ENCODE results near the gene SQSTM1.

Gene SQSTM1

DNA sequence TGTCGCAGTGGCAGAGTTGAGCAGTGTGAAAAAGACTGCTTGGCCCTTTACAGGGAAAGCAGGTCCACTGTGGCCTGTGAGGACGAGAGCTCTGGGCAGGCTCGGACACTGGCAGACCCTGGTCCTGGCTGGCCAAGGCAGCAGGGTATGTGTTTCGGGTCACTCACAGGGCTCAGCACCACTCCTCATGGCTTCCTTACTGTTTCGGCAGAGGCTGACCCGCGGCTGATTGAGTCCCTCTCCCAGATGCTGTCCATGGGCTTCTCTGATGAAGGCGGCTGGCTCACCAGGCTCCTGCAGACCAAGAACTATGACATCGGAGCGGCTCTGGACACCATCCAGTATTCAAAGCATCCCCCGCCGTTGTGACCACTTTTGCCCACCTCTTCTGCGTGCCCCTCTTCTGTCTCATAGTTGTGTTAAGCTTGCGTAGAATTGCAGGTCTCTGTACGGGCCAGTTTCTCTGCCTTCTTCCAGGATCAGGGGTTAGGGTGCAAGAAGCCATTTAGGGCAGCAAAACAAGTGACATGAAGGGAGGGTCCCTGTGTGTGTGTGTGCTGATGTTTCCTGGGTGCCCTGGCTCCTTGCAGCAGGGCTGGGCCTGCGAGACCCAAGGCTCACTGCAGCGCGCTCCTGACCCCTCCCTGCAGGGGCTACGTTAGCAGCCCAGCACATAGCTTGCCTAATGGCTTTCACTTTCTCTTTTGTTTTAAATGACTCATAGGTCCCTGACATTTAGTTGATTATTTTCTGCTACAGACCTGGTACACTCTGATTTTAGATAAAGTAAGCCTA, 15.7 kb downstream of the SQSTM1 start:
- TF ChIP-seq ZNF274 (IDR thresholded peaks at IDR 0.05; ENCODE audit: low read depth, low read length) = no peak
- H3K4me3 ChIP-seq (ENCODE audit: low read length) = no peak overlapping the region

DNA sequence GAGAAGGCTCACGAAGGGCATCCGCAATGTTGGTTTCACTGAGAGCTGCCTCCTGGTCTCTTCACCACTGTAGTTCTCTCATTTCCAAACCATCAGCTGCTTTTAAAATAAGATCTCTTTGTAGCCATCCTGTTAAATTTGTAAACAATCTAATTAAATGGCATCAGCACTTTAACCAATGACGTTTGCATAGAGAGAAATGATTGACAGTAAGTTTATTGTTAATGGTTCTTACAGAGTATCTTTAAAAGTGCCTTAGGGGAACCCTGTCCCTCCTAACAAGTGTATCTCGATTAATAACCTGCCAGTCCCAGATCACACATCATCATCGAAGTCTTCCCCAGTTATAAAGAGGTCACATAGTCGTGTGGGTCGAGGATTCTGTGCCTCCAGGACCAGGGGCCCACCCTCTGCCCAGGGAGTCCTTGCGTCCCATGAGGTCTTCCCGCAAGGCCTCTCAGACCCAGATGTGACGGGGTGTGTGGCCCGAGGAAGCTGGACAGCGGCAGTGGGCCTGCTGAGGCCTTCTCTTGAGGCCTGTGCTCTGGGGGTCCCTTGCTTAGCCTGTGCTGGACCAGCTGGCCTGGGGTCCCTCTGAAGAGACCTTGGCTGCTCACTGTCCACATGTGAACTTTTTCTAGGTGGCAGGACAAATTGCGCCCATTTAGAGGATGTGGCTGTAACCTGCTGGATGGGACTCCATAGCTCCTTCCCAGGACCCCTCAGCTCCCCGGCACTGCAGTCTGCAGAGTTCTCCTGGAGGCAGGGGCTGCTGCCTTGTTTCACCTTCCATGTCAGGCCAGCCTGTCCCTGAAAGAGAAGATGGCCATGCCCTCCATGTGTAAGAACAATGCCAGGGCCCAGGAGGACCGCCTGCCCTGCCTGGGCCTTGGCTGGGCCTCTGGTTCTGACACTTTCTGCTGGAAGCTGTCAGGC, 16.6 kb downstream of the SQSTM1 start:
- no peak overlapping the region for H3K4me3 ChIP-seq (ENCODE audit: low read length)
- no peak for TF ChIP-seq ZNF274 (IDR thresholded peaks at IDR 0.05; ENCODE audit: low read depth, low read length)

DNA sequence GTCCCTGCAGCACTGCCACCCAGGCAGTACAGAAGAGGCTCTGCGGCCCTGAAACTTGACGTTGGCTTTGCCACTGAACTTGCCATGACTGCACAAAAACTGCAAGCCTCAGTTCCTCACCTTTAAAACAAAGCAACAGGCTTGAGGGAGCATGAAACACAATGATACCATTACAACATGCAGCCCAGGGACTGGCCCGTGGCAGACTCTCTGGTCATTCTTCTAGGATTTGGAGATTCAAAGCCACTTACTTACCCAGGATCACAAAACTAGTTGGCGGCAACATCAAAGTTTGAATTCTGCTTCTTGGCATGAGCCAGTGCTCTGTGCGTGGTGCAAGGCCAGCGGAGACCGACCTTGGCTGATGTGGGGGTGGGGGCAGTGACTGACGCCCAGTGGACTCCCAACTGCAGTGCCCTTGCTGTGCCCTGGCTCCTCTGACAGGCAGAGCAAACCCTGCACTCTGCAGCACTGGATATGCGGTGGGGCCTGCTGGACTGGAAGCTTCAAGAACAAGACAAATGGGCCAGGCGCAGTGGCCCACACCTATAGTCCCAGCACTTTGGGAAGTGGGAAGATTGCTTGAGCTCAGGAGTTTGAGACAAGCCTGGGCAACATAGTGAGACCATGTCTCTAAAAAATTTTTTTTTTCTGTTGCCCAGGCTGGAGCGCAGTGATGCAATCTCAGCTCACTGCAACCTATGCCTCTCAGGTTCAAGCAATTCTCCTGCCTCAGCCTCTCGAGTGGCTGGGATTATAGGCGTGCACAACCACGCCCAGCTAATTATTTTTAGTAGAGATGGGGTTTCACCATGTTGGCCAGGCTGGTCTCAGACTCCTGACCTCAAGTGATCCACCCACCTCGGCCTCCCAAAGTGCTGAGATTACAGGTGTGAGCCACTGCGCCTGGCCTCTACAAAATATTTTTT, 18.9 kb downstream of the SQSTM1 start:
- H3K4me3 ChIP-seq (ENCODE audit: low read length) = no peak overlapping the region
- TF ChIP-seq ZNF274 (IDR thresholded peaks at IDR 0.05; ENCODE audit: low read depth, low read length) = no peak

DNA sequence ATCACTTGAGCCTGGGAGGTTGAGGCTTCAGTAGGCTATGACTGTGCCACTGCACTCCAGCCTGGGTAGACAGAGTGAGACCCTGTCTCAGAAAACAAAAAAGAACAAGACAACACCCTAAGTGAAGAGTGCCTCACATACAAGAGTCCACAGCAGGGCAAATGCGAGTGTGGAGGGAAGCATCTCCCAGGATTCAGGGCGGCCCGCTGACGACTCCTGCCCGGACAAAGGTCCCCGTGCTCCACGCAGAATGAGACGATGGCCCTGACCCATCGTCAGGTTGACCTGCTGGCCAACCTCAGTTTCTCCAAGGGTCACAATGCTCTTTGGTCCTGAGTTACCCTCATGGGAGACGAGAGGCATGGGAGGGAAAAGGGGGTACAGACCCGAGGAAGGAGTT, 19.6 kb downstream of the SQSTM1 start:
- TF ChIP-seq ZNF274 (IDR thresholded peaks at IDR 0.05; ENCODE audit: low read depth, low read length) = no peak
- H3K4me3 ChIP-seq (ENCODE audit: low read length) = no peak overlapping the region

DNA sequence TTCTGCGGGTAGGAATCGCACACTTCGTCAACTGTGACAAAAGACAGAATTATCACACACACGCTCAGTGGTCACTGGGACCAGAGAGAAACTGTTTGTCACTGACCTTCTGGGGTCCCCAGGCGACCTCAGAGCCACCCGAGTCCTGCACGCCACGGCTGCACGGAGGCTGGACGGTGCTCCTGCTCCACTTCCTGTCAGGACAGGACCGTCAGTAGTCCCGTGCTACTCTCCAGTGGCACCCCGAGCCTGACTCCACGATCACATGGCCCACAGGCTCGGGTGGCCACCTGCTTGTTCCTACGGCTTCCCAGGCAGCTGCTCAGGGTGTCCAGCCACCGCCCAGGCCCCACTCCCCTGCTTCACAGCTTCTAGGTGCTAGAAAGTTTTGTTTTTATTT, 20.1 kb downstream of the SQSTM1 start:
- no peak for TF ChIP-seq ZNF274 (IDR thresholded peaks at IDR 0.05; ENCODE audit: low read depth, low read length)
- H3K4me3 ChIP-seq (ENCODE audit: low read length) = no peak overlapping the region

DNA sequence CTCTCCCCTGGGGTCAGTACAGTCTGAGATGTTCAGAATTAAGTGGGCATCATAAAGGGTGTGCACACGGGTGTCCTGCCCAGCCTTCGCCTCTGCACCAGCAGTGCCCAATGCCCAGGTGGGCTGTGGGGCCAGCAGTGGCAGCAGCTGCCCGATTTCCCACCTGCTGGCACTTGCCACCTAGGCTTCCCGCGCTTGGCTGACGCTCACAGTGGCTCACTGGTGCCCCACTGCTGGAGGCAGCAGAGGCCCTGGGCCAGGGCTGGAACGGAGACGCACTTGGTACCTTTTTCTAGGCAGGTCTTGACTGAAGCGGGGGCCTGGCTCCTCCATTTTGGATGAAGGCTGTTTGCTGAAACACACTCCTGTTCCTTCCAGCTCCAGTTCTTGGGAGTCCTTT, 20.9 kb downstream of the SQSTM1 start:
- no peak overlapping the region for H3K4me3 ChIP-seq (ENCODE audit: low read length)

DNA sequence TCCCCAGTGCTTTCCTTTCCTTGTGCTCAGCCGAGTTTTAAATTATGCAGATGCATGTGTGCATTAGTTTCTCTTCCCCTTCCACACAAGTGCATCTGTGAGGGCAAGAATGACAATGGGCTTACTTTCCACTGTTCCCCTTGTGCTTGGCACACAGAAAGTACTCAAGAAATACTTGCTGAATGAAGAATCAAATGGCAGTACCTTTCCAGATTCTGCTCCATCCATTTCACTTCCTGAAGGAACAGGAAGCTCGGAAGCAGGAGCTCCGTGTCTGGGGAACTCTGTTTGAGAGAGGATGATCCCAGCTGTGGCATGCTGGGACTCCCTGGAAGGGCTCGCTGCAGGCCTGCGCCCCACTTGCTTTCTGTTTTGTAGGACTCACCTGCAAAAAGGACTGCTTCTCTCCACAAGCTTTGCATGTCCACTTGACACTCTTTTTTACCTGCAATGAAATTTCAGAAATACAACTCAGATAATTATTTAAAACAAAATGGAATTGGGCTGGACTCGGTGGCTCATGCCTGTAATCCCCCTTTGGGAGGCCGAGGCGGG, 32.4 kb downstream of the SQSTM1 start:
- no peak overlapping the region for H3K4me3 ChIP-seq (ENCODE audit: low read length)
- TF ChIP-seq ZNF274 (IDR thresholded peaks at IDR 0.05; ENCODE audit: low read depth, low read length) = no peak

More for the DNA sequence above, 20.9 kb downstream of the SQSTM1 start:
- TF ChIP-seq ZNF274 (IDR thresholded peaks at IDR 0.05; ENCODE audit: low read depth, low read length) = no peak

DNA sequence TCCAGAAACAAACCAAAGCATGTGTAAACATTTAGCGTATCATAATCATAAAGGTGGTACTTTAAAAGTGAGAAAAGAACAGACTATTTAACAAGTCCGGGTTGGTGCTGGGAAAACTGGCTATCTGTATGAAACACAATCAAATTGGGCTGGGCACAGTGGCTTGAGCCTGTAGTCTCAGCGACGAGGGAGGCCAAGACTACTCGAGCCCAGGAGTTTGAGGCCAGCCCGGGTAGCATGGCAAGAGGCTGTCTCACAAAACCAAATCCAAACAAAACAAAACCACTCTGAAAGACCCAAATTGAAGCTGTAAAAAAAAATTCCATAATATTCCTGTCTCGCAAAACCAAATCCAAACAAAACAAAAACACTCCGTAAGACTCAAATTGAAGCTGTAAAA, 33.7 kb downstream of the SQSTM1 start:
- no peak for TF ChIP-seq ZNF274 (IDR thresholded peaks at IDR 0.05; ENCODE audit: low read depth, low read length)
- H3K4me3 ChIP-seq (ENCODE audit: low read length) = no peak overlapping the region

DNA sequence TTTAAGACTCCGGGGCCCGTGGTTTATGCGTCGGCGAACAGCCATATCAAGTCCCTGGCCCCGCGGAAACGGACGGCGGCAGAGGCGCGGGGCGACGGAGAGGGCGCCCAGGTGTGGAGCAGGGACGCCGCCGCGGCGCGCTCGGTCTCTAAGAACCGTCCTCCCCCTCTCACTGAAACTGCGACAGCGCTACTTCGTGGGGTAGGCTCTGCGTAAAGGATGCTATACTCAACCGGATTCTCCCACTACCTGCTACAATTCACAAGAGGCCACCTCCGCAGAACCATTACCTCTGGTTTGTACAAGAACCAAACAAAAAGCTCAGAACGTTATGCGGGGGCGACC, 37.5 kb downstream of the SQSTM1 start:
- no peak for TF ChIP-seq ZNF274 (IDR thresholded peaks at IDR 0.05; ENCODE audit: low read depth, low read length)
- peak overlapping the region; percentile 75 for H3K4me3 ChIP-seq (ENCODE audit: low read length)

DNA sequence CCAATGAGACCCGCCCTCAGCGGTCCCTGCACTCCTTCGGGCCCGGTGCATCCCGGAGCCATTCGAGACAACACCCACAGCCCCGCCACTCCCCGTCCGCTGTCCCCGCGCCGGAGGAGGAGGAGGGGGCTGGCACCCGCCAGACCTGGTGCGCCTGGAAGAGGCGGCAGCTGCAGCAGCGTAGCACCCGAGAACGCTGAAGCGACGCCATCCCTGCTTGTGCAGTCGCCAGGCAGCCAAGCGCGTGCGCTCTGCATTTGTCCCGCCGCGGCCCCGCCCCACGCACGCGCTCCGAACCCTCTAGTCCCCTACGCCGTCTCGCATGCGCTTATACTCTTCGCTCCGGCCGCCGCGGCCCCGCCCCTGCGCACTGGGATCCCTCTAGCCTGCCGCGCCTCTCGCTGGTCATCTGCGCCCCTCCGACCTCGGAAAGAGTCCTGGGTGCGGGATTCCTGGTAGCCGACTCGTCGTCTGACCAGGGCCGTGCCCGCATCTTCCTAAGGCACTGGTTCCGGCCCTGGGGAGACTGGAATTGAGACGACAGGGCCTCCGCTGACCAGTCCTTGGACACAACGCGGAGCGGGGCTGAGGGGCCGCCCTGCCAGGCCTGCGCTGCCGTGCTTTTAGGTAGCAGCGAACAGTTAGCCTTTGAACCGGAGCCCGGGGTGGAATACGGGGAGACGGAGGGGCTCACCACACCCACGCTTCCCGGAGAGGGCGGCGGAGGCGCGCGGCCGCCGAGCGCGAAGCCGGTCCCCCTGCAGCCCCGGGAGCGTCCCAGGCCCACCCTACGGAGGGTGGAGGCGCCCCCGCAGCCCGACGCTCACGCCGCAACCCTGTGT, 38.1 kb downstream of the SQSTM1 start, which contains the start of gene MRNIP:
Gene MRNIP (minus strand): TSS at position 232 of the 842 bp plus-strand sequence. CDS start 21 bp downstream, at position 211.
- H3K4me3 ChIP-seq (ENCODE audit: low read length) = peak within 1 kb of the TSS; percentile 75
- TF ChIP-seq ZNF274 (IDR thresholded peaks at IDR 0.05; ENCODE audit: low read depth, low read length) = no peak

DNA sequence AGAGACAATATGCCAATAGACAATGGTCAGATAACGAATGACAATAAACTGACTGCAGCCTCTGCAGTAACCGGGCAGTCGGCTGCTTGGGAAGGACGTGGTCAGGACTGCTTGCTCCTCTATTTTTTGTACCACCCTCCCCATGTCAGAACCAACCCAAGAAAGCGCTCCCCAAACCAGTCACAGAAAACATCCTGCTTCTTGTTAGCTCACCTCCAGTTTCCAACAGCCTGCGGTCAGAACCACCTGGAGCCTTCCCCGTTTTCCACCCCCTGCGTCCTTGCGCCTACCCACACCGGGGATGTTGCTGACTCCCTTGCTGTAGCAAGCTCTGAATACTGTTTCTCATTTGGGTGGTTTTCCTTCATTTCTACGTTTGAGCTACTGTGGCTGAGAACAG, 39.6 kb downstream of the SQSTM1 start:
- H3K4me3 ChIP-seq (ENCODE audit: low read length) = no peak overlapping the region
- TF ChIP-seq ZNF274 (IDR thresholded peaks at IDR 0.05; ENCODE audit: low read depth, low read length) = no peak

DNA sequence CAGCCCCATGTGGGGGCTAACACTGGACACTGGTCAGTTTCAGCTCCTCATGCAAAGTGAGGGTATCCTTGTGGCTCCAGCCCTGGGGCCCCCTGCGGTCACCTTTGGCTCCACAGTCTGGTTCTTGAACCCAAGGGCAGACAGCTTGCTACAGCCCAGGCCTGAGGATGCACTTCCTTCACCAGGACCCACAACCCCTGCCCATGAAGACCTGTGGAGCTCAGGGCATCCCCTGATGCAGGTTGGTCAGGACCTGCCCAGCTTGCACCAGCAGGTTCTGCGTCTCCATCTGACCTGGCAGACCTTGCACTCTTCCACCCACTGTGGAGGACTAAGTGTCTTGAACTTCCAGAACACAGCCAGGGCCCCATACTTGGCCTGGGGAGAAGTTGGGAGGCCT, 41.6 kb downstream of the SQSTM1 start:
- H3K4me3 ChIP-seq (ENCODE audit: low read length) = no peak overlapping the region
- TF ChIP-seq ZNF274 (IDR thresholded peaks at IDR 0.05; ENCODE audit: low read depth, low read length) = no peak

DNA sequence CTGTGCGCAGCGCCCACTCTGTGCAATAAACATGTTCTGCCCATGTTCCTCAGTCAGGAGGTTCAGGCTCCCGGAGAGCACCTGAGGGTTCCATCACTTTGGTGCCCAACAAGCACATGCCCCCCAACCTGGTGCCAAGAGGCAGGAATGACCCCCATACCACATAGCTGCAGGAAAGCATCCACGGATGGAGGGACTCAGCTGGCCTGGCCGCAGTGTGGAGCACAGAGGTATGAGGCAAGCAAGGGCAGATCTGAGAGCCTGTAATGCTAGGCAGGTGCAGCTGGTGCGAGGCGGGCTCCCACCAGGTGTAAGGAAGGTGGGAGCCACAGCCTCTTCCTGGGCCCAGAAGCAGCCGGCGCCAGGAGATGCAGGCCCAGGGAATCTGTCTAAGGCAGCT, 42.2 kb downstream of the SQSTM1 start:
- H3K4me3 ChIP-seq (ENCODE audit: low read length) = no peak overlapping the region
- TF ChIP-seq ZNF274 (IDR thresholded peaks at IDR 0.05; ENCODE audit: low read depth, low read length) = no peak
